HepG2 (cell line): Measurements from ENCODE around the gene CAMTA1. TPM values are rescaled to one million over a fixed set of nuclear protein-coding genes. Genes with fewer than 3 reads are reported as not detected.

Experiments used
- FOXO1 ChIP-seq: sonication (generic); formaldehyde crosslinking; IDR thresholded peaks from 2 replicates; pipeline ENCODE4 v1.4.0; 2020; ENCODE audit warnings: missing genetic modification reagents
- HNF4A ChIP-seq: sonication (generic); formaldehyde crosslinking; IDR thresholded peaks from 2 replicates; pipeline ENCODE4 v1.4.0; 2020; ENCODE audit warnings: missing genetic modification reagents
- KAT7 ChIP-seq: IDR thresholded peaks from 2 replicates; pipeline ENCODE4 v1.6.1; 2018; ENCODE audit warnings: borderline replicate concordance, missing compliant biosample characterization
- MAZ ChIP-seq, 2 experiments: sonication (generic) in 1 of 2; formaldehyde crosslinking in 1 of 2; IDR thresholded peaks; 2 replicates each; pipeline versions ENCODE4 v1.5.0 to v1.6.1; 2012 to 2020; ENCODE audit warnings: low read depth in 2 of 2, mild to moderate bottlenecking in 2 of 2, borderline replicate concordance in 1 of 2, improper control_type of control experiment in 1 of 2, low read length in 1 of 2, missing genetic modification reagents in 1 of 2, moderate library complexity in 1 of 2
- MEIS1 ChIP-seq: sonication (generic); formaldehyde crosslinking; IDR thresholded peaks from 2 replicates; pipeline ENCODE4 v1.9.0; 2021; ENCODE audit warnings: mild to moderate bottlenecking, missing genetic modification reagents, moderate library complexity, borderline replicate concordance
- RARA ChIP-seq: IDR thresholded peaks from 2 replicates; pipeline ENCODE4 v1.6.1; 2016; ENCODE audit warnings: missing genetic modification reagents, missing compliant biosample characterization
- SALL1 ChIP-seq: sonication (generic); formaldehyde crosslinking; IDR thresholded peaks from 2 replicates; pipeline ENCODE4 v1.8.0; 2022; ENCODE audit warnings: mild to moderate bottlenecking, missing genetic modification reagents
- SALL2 ChIP-seq: sonication (generic); formaldehyde crosslinking; IDR thresholded peaks from 2 replicates; pipeline ENCODE4 v1.8.1; 2023; ENCODE audit warnings: mild to moderate bottlenecking, missing genetic modification reagents, inconsistent platforms
- SMAD9 ChIP-seq: sonication (generic); formaldehyde crosslinking; IDR thresholded peaks from 2 replicates; pipeline ENCODE4 v1.5.1; 2020; ENCODE audit warnings: mild to moderate bottlenecking, missing genetic modification reagents
- SMC3 ChIP-seq: IDR thresholded peaks from 2 replicates; pipeline ENCODE4 v1.6.1; 2011; ENCODE audit warnings: low read length, improper control_type of control experiment
- SOX5 ChIP-seq: IDR thresholded peaks from 2 replicates; pipeline ENCODE4 v1.6.1; 2016; ENCODE audit warnings: borderline replicate concordance
- SRSF1 ChIP-seq: fragments of 200-400 bp; formaldehyde crosslinking; optimal IDR thresholded peaks from 2 replicates; pipeline ENCODE3; 2017; ENCODE audit warnings: mild to moderate bottlenecking, low read depth, low read length, moderate library complexity
- ZFP90 ChIP-seq: sonication (generic); formaldehyde crosslinking; IDR thresholded peaks from 2 replicates; pipeline ENCODE4 v1.8.0; 2022; ENCODE audit warnings: missing genetic modification reagents, mild to moderate bottlenecking, inconsistent platforms, borderline replicate concordance
- ZNF143 ChIP-seq: sonication (generic); formaldehyde crosslinking; IDR thresholded peaks from 2 replicates; pipeline ENCODE4 v1.4.0; 2020; ENCODE audit warnings: missing genetic modification reagents
- ZNF180 ChIP-seq: sonication (generic); formaldehyde crosslinking; IDR thresholded peaks from 2 replicates; pipeline ENCODE4 v1.4.0; 2020; ENCODE audit warnings: low read depth, missing genetic modification reagents, borderline replicate concordance
- ZNF24 ChIP-seq: fragments of 450-650 bp; IDR thresholded peaks from 2 replicates; pipeline ENCODE4 v1.6.1; 2017; ENCODE audit warnings: antibody characterized with exemption, mild to moderate bottlenecking
- ZNF44 ChIP-seq: sonication (generic); formaldehyde crosslinking; IDR thresholded peaks from 2 replicates; pipeline ENCODE4 v1.5.1; 2020; ENCODE audit warnings: mild to moderate bottlenecking, missing genetic modification reagents
- ZNF484 ChIP-seq: sonication (generic); formaldehyde crosslinking; IDR thresholded peaks from 2 replicates; pipeline ENCODE4 v1.5.1; 2020; ENCODE audit warnings: mild to moderate bottlenecking, low read depth, missing genetic modification reagents, borderline replicate concordance
- ZSCAN25 ChIP-seq: sonication (generic); formaldehyde crosslinking; IDR thresholded peaks from 2 replicates; pipeline ENCODE4 v1.8.0; 2022; ENCODE audit warnings: mild to moderate bottlenecking, missing genetic modification reagents
- polyA plus RNA-seq, 8 experiments: library from polyadenylated mRNA; depleted of rRNA in 3 of 8; stranded (reverse) in 7 of 8; unstranded in 1 of 8; fragments of >200 nt; fragmentation: Illumina TruSeq in 4 of 8; extraction: Trizol in 4 of 8; gene quantifications; 2 replicates each; pipeline versions ENCODE4 v1.2.1 to v1.2.3, GENCODE V29; 2011 to 2016; ENCODE audit warnings: low read depth in 4 of 8, missing spikeins in 1 of 8, mixed read lengths in 1 of 8; ENCODE audit not compliant: insufficient read depth in 1 of 8
- total RNA-seq, 5 experiments: library from RNA; depleted of rRNA; stranded (reverse); fragments of >200 nt; fragmentation: Illumina TruSeq; extraction: Trizol; gene quantifications; 2 replicates each; pipeline ENCODE4 v1.2.3, GENCODE V29; 2016; ENCODE audit warnings: low read depth in 1 of 5
- TF ChIP-seq, protein P1 (sequence below): sonication (generic); formaldehyde crosslinking; IDR thresholded peaks from 2 replicates; pipeline ENCODE4 v1.4.0; 2020; ENCODE audit warnings: missing genetic modification reagents
- TF ChIP-seq, protein P2 (sequence below): sonication (generic); formaldehyde crosslinking; IDR thresholded peaks from 2 replicates; pipeline ENCODE4 v1.5.1; 2020; ENCODE audit warnings: missing genetic modification reagents, mild to moderate bottlenecking, borderline replicate concordance
- TF ChIP-seq, protein P3 (sequence below): sonication (generic); formaldehyde crosslinking; IDR thresholded peaks from 2 replicates; pipeline ENCODE4 v1.4.0; 2020; ENCODE audit warnings: mild to moderate bottlenecking, missing genetic modification reagents
- TF ChIP-seq, protein P4 (sequence below), 2 experiments: sonication (generic) in 1 of 2; formaldehyde crosslinking in 1 of 2; IDR thresholded peaks; 2 replicates each; pipeline versions ENCODE4 v1.4.0 to v1.6.1; 2016 to 2020; ENCODE audit warnings: borderline replicate concordance in 1 of 2, low read depth in 1 of 2, mild to moderate bottlenecking in 1 of 2, missing genetic modification reagents in 1 of 2

CAMTA1 gene
- total and polyA plus RNA-seq, 2 of the 13 experiments (the other 11 are each of a cell fraction or from before 2014, with no cell fraction given), result 25.0 to 36.4 TPM

DNA sequence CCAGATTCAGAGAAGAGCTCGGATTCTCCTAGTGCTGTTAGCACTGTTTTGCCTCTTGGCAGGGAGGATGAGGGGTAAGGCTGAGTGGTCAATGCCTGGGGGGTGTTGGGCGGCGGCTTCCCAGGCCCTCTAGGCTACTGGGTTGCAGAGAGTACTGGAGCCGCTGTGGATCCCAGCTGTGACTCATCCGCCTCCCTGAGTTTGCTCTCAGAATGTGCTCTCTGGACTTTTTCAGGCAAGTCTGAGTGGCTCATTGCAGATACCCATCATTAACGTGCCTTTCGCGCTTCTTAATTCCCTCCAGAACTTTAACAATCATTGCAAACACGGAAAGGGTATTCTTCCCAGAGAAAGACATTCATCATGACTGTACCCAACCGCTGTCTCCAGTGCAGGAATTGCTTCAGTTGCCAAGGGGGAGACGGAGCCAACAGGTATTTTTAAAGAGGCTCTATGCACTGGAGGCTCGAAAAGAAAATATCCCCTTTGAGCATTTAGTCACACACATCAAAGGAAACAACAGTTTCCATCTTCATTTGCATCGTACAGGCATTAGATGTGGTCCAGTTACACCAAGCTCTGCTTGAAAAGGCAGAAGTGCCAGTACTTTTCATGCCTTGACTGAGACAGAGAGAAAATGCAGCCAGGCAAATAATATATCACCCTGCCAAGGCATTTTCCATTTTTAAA, 14.4 kb upstream of the CAMTA1 start (continued):
- TF ChIP-seq HNF4A (CRISPR knock-in tag) (0 out of 2 replicates have a peak, but pooled peaks have one; percentile 5), ZNF484 (CRISPR knock-in tag) (no peak), MEIS1 (CRISPR knock-in tag) (no peak), SMAD9 (CRISPR knock-in tag) (no peak), MAZ (IDR thresholded peaks at IDR 0.05; ENCODE audit: borderline replicate concordance, low read depth, low read length) (no peak), MAZ (CRISPR knock-in tag; IDR thresholded peaks at IDR 0.05; ENCODE audit: low read depth) (no peak), ZSCAN25 (CRISPR knock-in tag) (no peak), SRSF1 (no peak), ZFP90 (CRISPR knock-in tag) (no peak), ZNF143 (CRISPR knock-in tag) (no peak), ZNF24 (no peak), FOXO1 (no peak), ZNF44 (CRISPR knock-in tag) (no peak), SALL2 (CRISPR knock-in tag) (no peak), RARA (CRISPR knock-in tag) (no peak), SALL1 (CRISPR knock-in tag) (0 out of 2 replicates have a peak, but pooled peaks have one; percentile 12), SMC3 (0 out of 2 replicates have a peak, but pooled peaks have one; percentile 0), KAT7 (CRISPR knock-in tag) (no peak), ZNF180 (CRISPR knock-in tag) (no peak), SOX5 (no peak)
- TF ChIP-seq, protein P1, sequence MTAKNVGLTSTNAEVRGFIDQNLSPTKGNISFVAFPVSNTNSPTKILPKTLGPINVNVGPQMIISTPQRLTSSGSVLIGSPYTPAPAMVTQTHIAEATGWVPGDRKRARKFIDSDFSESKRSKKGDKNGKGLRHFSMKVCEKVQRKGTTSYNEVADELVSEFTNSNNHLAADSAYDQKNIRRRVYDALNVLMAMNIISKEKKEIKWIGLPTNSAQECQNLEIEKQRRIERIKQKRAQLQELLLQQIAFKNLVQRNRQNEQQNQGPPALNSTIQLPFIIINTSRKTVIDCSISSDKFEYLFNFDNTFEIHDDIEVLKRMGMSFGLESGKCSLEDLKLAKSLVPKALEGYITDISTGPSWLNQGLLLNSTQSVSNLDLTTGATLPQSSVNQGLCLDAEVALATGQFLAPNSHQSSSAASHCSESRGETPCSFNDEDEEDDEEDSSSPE, result no peak
- TF ChIP-seq, protein P2, sequence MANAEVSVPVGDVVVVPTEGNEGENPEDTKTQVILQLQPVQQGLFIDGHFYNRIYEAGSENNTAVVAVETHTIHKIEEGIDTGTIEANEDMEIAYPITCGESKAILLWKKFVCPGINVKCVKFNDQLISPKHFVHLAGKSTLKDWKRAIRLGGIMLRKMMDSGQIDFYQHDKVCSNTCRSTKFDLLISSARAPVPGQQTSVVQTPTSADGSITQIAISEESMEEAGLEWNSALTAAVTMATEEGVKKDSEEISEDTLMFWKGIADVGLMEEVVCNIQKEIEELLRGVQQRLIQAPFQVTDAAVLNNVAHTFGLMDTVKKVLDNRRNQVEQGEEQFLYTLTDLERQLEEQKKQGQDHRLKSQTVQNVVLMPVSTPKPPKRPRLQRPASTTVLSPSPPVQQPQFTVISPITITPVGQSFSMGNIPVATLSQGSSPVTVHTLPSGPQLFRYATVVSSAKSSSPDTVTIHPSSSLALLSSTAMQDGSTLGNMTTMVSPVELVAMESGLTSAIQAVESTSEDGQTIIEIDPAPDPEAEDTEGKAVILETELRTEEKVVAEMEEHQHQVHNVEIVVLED (CRISPR knock-in tag), result no peak
- TF ChIP-seq, protein P3, sequence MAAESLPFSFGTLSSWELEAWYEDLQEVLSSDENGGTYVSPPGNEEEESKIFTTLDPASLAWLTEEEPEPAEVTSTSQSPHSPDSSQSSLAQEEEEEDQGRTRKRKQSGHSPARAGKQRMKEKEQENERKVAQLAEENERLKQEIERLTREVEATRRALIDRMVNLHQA (CRISPR knock-in tag), result no peak
- TF ChIP-seq, protein P4, sequence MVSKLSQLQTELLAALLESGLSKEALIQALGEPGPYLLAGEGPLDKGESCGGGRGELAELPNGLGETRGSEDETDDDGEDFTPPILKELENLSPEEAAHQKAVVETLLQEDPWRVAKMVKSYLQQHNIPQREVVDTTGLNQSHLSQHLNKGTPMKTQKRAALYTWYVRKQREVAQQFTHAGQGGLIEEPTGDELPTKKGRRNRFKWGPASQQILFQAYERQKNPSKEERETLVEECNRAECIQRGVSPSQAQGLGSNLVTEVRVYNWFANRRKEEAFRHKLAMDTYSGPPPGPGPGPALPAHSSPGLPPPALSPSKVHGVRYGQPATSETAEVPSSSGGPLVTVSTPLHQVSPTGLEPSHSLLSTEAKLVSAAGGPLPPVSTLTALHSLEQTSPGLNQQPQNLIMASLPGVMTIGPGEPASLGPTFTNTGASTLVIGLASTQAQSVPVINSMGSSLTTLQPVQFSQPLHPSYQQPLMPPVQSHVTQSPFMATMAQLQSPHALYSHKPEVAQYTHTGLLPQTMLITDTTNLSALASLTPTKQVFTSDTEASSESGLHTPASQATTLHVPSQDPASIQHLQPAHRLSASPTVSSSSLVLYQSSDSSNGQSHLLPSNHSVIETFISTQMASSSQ (IDR thresholded peaks at IDR 0.05; ENCODE audit: low read depth), result no peak
- TF ChIP-seq, protein P4 (CRISPR knock-in tag; IDR thresholded peaks at IDR 0.05; ENCODE audit: borderline replicate concordance), result no peak
